Keratinocyte (primary cell): ENCODE measurements around the gene SPC24. TPM values are rescaled to one million over a fixed set of nuclear protein-coding genes. Genes with fewer than 3 reads are reported as not detected.

ENCODE experiments used
- DNase-seq: peaks from one replicate; pipeline ENCODE4 v3.0.0-alpha.2; 2011; ENCODE audit warnings: low read depth, missing footprints, low spot score
- FAIRE-seq: peaks from 2 replicates; lab custom pipeline; 2011; peaks lifted over from hg19 to GRCh38; lab: Jason Lieb, UNC
- H2AFZ ChIP-seq: 2 replicates; pipeline ENCODE4 v1.6.0; 2012; ENCODE audit warnings: low read length, control low read depth, inconsistent platforms; ENCODE audit not compliant: control insufficient read depth
- H3K27ac ChIP-seq: 2 replicates; pipeline ENCODE4 v1.5.1; 2011; ENCODE audit warnings: low read length; ENCODE audit not compliant: control insufficient read depth, insufficient read depth
- H3K27me3 ChIP-seq: 3 replicates; pipeline ENCODE4 v1.6.0; 2011; ENCODE audit warnings: low read length; ENCODE audit not compliant: control insufficient read depth, insufficient read depth; ENCODE audit errors: extremely low read depth
- H3K36me3 ChIP-seq, 2 experiments: 2 replicates in 1 of 2; 3 replicates in 1 of 2; pipeline ENCODE4 v1.5.1; 2011; ENCODE audit warnings: low read length in 2 of 2, mild to moderate bottlenecking in 1 of 2; ENCODE audit not compliant: control insufficient read depth in 2 of 2, insufficient read depth in 2 of 2; ENCODE audit errors: extremely low read depth in 1 of 2
- H3K4me1 ChIP-seq: 3 replicates; pipeline ENCODE4 v1.5.1; 2011; ENCODE audit warnings: low read length; ENCODE audit not compliant: control insufficient read depth, insufficient read depth; ENCODE audit errors: extremely low read depth
- H3K4me2 ChIP-seq: 3 replicates; pipeline ENCODE4 v1.6.0; 2011; ENCODE audit warnings: low read depth, low read length; ENCODE audit not compliant: control insufficient read depth, insufficient read depth; ENCODE audit errors: extremely low read depth
- H3K4me3 ChIP-seq, 3 experiments: fragments of 200-600 bp in 1 of 3; sonication (generic) in 1 of 3; 2 replicates in 2 of 3; 3 replicates in 1 of 3; pipeline ENCODE4 v1.5.1; 2011 to 2016; ENCODE audit warnings: low read length in 3 of 3, mild to moderate bottlenecking in 3 of 3, control low read depth in 2 of 3, inconsistent platforms in 1 of 3, low read depth in 1 of 3, mixed read lengths in 1 of 3, mixed run types in 1 of 3, moderate library complexity in 1 of 3; ENCODE audit not compliant: control insufficient read depth in 2 of 3, insufficient read depth in 2 of 3; ENCODE audit errors: extremely low read depth in 1 of 3
- H3K79me2 ChIP-seq: 2 replicates; pipeline ENCODE4 v1.6.0; 2012; ENCODE audit warnings: low read length; ENCODE audit not compliant: control insufficient read depth, insufficient read depth
- H3K9ac ChIP-seq: 3 replicates; pipeline ENCODE4 v1.6.0; 2011; ENCODE audit warnings: low read length; ENCODE audit not compliant: control insufficient read depth, insufficient read depth; ENCODE audit errors: extremely low read depth
- H3K9me1 ChIP-seq: 3 replicates; pipeline ENCODE4 v1.6.0; 2011; ENCODE audit warnings: low read length; ENCODE audit not compliant: control insufficient read depth, insufficient read depth; ENCODE audit errors: extremely low read depth
- H3K9me3 ChIP-seq: 2 replicates; pipeline ENCODE4 v1.5.1; 2012; ENCODE audit warnings: low read depth, low read length; ENCODE audit not compliant: control insufficient read depth
- H4K20me1 ChIP-seq: 3 replicates; pipeline ENCODE4 v1.6.0; 2011; ENCODE audit warnings: low read length; ENCODE audit not compliant: control insufficient read depth, insufficient read depth; ENCODE audit errors: extremely low read depth
- CTCF ChIP-seq, 3 experiments: IDR thresholded peaks in 1 of 3; conservative IDR thresholded peaks in 1 of 3; optimal IDR thresholded peaks in 1 of 3; 2 replicates in 2 of 3; 3 replicates in 1 of 3; pipeline versions ENCODE3 to v1.5.1; 2011; ENCODE audit warnings: low read length in 3 of 3, mild to moderate bottlenecking in 3 of 3, moderate library complexity in 2 of 3, control low read depth in 1 of 3, inconsistent platforms in 1 of 3; ENCODE audit not compliant: insufficient read depth in 2 of 3; ENCODE audit errors: extremely low read depth in 1 of 3
- EZH2 ChIP-seq: IDR thresholded peaks from one replicate; pipeline ENCODE4 v1.6.1; 2012; ENCODE audit warnings: inconsistent platforms, mild to moderate bottlenecking, low read length, moderate library complexity
- dilution Hi-C: fragments of 300-500 bp; cut with MboI; formaldehyde crosslinking; loops from one replicate; pipeline ENCODE4 v1.7.0; 2020; ENCODE audit warnings: low sequenced_read_pairs; ENCODE audit not compliant: extremely low pct_ligation_motif_present
- polyA plus RNA-seq, 5 experiments: library from polyadenylated mRNA; depleted of rRNA in 3 of 5; stranded (reverse) in 3 of 5; stranded (forward) in 1 of 5; unstranded in 1 of 5; fragments of >200 nt; gene quantifications; 1 replicate in 1 of 5; 2 replicates in 3 of 5; 3 replicates in 1 of 5; pipeline versions ENCODE4 v1.2.1 to v1.2.3, GENCODE V29; 2011 to 2012; ENCODE audit warnings: missing spikeins in 2 of 5, low read depth in 1 of 5, low replicate concordance in 1 of 5

The SPC24 gene
- polyA plus RNA-seq, 1 donor (not counting 4 experiments of a cell fraction or from before 2014, with no cell fraction given) = 6.4 TPM

DNA sequence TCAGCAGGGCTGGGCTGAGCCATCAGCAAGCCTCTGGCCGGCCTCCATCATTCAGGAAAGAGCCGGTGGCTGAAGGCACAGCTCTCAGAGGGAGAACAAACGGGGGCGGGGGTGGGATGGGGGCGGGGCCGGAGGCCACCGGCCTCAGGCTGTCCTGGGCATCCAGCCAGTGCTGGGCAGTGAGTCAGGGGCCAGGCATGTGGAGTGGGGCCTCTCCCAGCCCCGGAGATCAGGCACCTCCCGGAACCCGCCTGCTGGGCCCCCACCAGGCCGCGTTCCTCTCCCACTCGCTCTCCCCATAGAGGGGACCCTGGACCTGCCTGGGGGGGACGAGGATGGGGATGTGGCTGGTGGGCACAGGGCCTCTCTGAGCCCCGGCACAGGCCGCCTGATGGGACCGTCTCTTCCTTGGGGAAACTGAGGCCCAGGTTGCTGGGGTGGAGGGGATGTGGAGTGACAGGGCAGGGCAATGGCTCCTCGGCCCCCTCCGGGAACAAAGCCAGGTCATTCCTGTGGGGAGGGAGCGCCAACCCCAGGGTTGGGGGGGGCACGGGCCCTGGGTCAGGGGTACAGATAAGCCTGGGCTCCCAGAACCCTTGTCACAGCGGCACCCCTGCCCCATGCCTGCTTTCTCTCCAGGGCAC, 12.9 kb downstream of the SPC24 start:
- Histone ChIP-seq H3K9me1 (no peaks in the 10 kb centered on the region), H3K27ac (peak overlapping the region; percentile 74), H3K4me2 (peak overlapping the region; percentile 77), H4K20me1 (no peaks in the 10 kb centered on the region), H3K36me3 (peaks cover 0 to 11% of the 10 kb centered on the region in 2 experiments), H3K4me3 (peak overlapping the region in 1 of 3 experiments; percentile 46), H3K4me1 (peaks cover 35% of the 10 kb centered on the region), H3K27me3 (no peaks in the 10 kb centered on the region), H2AFZ (peak overlapping the region; percentile 60), H3K79me2 (no peaks in the 10 kb centered on the region), H3K9ac (peak overlapping the region; percentile 71), H3K9me3 (no peaks in the 10 kb centered on the region)
- no peak for DNase-seq
- no peak for TF ChIP-seq EZH2
- TF ChIP-seq CTCF (optimal IDR thresholded peaks at IDR 0.05 in 1 of 3, IDR thresholded peaks at IDR 0.05 in 1 of 3, conservative IDR thresholded peaks at IDR 0.05 in 1 of 3; ENCODE audit: extremely low read depth in 1 of 3, insufficient read depth in 2 of 3, low read length in 3 of 3) = no peak
- dilution Hi-C loops = no loop called here
- FAIRE-seq = peak; percentile 9

- no peak for TF ChIP-seq EZH2
- TF ChIP-seq CTCF (optimal IDR thresholded peaks at IDR 0.05 in 1 of 3, IDR thresholded peaks at IDR 0.05 in 1 of 3, conservative IDR thresholded peaks at IDR 0.05 in 1 of 3; ENCODE audit: extremely low read depth in 1 of 3, insufficient read depth in 2 of 3, low read length in 3 of 3) = peak in 1 of 3 experiments; percentile 32
- dilution Hi-C loops = no loop called here
- H3K4me2 ChIP-seq = peak overlapping the region; percentile 35
- no peaks in the 10 kb centered on the region for H3K79me2 ChIP-seq
- no peak overlapping the region for H3K9ac ChIP-seq
- H3K9me3 ChIP-seq = no peaks in the 10 kb centered on the region
- H3K4me3 ChIP-seq = no peak overlapping the region
- FAIRE-seq (no peak), DNase-seq (no peak)
- peaks cover 37% of the 10 kb centered on the region for H3K4me1 ChIP-seq
- H3K27ac ChIP-seq = no peak overlapping the region
- no peaks in the 10 kb centered on the region for H4K20me1 ChIP-seq
- no peak overlapping the region for H2AFZ ChIP-seq
- no peaks in the 10 kb centered on the region for H3K9me1 ChIP-seq
- H3K36me3 ChIP-seq = peaks cover 0 to 11% of the 10 kb centered on the region in 2 experiments
- no peaks in the 10 kb centered on the region for H3K27me3 ChIP-seq
Observed at GRCh38 chr19:11141937-11142527, 13.6 kb downstream of the SPC24 start.
